GM20000 (cell line): ENCODE measurements around the gene LYPD6.

Source experiments
- DNase-seq: peaks from one replicate; pipeline ENCODE4 v3.0.0; 2012; ENCODE audit warnings: low spot score
- TF ChIP-seq, protein P1 (sequence below): IDR thresholded peaks from 2 replicates; pipeline ENCODE4 v1.5.1; 2012; ENCODE audit warnings: mild to moderate bottlenecking, control low read depth; ENCODE audit errors: extremely low read depth, missing control alignments

LYPD6 gene

GRCh38 chr2:149451417-149452165 lies 121.2 kb downstream of the LYPD6 start:
- TF ChIP-seq, protein P1, sequence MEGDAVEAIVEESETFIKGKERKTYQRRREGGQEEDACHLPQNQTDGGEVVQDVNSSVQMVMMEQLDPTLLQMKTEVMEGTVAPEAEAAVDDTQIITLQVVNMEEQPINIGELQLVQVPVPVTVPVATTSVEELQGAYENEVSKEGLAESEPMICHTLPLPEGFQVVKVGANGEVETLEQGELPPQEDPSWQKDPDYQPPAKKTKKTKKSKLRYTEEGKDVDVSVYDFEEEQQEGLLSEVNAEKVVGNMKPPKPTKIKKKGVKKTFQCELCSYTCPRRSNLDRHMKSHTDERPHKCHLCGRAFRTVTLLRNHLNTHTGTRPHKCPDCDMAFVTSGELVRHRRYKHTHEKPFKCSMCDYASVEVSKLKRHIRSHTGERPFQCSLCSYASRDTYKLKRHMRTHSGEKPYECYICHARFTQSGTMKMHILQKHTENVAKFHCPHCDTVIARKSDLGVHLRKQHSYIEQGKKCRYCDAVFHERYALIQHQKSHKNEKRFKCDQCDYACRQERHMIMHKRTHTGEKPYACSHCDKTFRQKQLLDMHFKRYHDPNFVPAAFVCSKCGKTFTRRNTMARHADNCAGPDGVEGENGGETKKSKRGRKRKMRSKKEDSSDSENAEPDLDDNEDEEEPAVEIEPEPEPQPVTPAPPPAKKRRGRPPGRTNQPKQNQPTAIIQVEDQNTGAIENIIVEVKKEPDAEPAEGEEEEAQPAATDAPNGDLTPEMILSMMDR, result no peak
- DNase-seq, result no peak

GRCh38 chr2:149456285-149456684 lies 125.9 kb downstream of the LYPD6 start:
- no peak for DNase-seq
- TF ChIP-seq, protein P1, result no peak

- TF ChIP-seq, protein P1, result no peak
- no peak for DNase-seq
These were observed 128.1 kb downstream of the LYPD6 start for GRCh38 chr2:149458502-149458901.

DNA sequence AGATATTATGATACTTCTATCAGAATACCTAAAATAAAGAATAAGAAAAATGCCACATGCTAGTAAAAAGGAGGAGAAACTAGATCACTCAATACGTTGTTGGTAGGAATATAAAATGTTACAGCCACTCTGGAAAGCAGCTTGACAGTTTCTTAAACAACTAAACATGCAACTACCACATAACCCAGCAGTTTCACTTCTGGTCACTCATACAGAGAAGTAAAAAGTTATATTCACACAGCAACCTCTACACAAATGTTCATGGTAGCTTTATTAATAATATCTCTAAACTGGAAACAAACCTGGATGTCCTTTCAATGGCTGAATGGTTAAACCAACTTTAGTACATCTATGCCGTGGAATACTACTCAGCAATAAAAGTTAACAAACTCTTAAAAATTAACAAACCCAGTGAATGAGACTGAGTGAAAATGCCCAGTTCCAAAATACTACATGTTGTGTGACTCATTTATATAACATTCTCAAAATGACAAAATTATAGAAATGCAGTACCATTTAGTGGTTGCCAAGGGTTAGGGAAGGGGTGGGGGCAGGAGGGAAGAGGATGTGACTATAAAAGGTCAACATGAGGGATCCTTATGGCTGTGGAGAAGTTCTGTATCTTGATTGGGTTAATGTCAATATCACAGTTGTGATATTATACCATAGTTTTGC lies 133.1 kb downstream of the LYPD6 start:
- TF ChIP-seq, protein P1, result no peak
- no peak for DNase-seq

- TF ChIP-seq, protein P1, result no peak
- no peak for DNase-seq
These were observed 134.0 kb downstream of the LYPD6 start for GRCh38 chr2:149464396-149464795.

- TF ChIP-seq, protein P1, result no peak
- no peak for DNase-seq
These were observed 135.5 kb downstream of the LYPD6 start for GRCh38 chr2:149465873-149466272.

GRCh38 chr2:149466635-149467034 lies 136.2 kb downstream of the LYPD6 start:
- TF ChIP-seq, protein P1, result no peak
- DNase-seq, result no peak
